Natural killer cell (primary cell): ENCODE measurements around the gene LNPEP. TPM values are rescaled to one million over a fixed set of nuclear protein-coding genes. Genes with fewer than 3 reads are reported as not detected.

Experiments
- ATAC-seq, 3 donors: fragments of 150-1000 bp in 2 of 3; fragments of 200-7000 bp in 1 of 3; cut with Tn5 transposase; 1 replicate in 1 of 3; 2 replicates in 2 of 3; pipeline ENCODE4 v1.10.0; 2021; ENCODE audit warnings: mild to moderate bottlenecking in 2 of 3, moderate library complexity in 2 of 3
- DNase-seq, 2 donors: peaks; one replicate each; pipeline versions ENCODE4 v3.0.0 to v3.0.0-alpha.2; 2013 to 2021; ENCODE audit warnings: mixed read lengths in 1 of 2
- H3K27ac ChIP-seq: one replicate; pipeline ENCODE4 v1.5.1; 2013; ENCODE audit warnings: mild to moderate bottlenecking, low read length
- H3K27me3 ChIP-seq: one replicate; pipeline ENCODE4 v1.6.1; 2013; ENCODE audit warnings: low read length; ENCODE audit not compliant: control insufficient read depth, insufficient read depth
- H3K36me3 ChIP-seq: one replicate; pipeline ENCODE4 v1.6.1; 2013; ENCODE audit warnings: low read length; ENCODE audit not compliant: control insufficient read depth, insufficient read depth
- H3K4me1 ChIP-seq: one replicate; pipeline ENCODE4 v1.6.1; 2013; ENCODE audit warnings: low read length; ENCODE audit not compliant: control insufficient read depth, insufficient read depth
- H3K4me3 ChIP-seq: one replicate; pipeline ENCODE4 v1.5.1; 2013; ENCODE audit warnings: low read length
- H3K9me3 ChIP-seq: one replicate; pipeline ENCODE4 v1.6.1; 2013; ENCODE audit warnings: low read length; ENCODE audit not compliant: control insufficient read depth, insufficient read depth
- H3K27ac Mint-ChIP-seq, 2 donors: one replicate each; pipeline ENCODE4 v1.8.0; 2022; ENCODE audit warnings: mild to moderate bottlenecking in 2 of 2, mixed read lengths in 2 of 2, moderate library complexity in 1 of 2
- H3K27me3 Mint-ChIP-seq, 2 donors: one replicate each; pipeline ENCODE4 v1.8.0; 2022; ENCODE audit warnings: low read depth in 2 of 2, mixed read lengths in 2 of 2
- H3K36me3 Mint-ChIP-seq: one replicate; pipeline ENCODE4 v1.8.0; 2022; ENCODE audit warnings: mixed read lengths
- H3K4me1 Mint-ChIP-seq, 2 donors: one replicate each; pipeline ENCODE4 v1.8.0; 2022; ENCODE audit warnings: mixed read lengths in 2 of 2
- H3K4me3 Mint-ChIP-seq: one replicate; pipeline ENCODE4 v1.8.0; 2022; ENCODE audit warnings: mild to moderate bottlenecking, moderate library complexity, mixed read lengths
- H3K9me3 Mint-ChIP-seq, 2 donors: one replicate each; pipeline ENCODE4 v1.8.0; 2022; ENCODE audit warnings: mixed read lengths in 2 of 2
- CTCF ChIP-seq: fragments of 200-600 bp; IDR thresholded peaks from one replicate; pipeline ENCODE4 v1.8.0; 2022; ENCODE audit warnings: antibody characterized with exemption
- WGBS: methylation state at CpG from one replicate; pipeline ENCODE4 v1.1.7; 2013; ENCODE audit warnings: missing lambda C conversion rate; ENCODE audit not compliant: insufficient coverage; 5-methylcytosine and 5-hydroxymethylcytosine counted together
- intact Hi-C: fragments of 100-400 bp; cut with micrococcal nuclease; formaldehyde crosslinking; loops from one replicate; pipeline ENCODE4 v1.14.2; 2022
- total RNA-seq, 4 donors: library from RNA; stranded (reverse); fragments of 120-200 nt in 1 of 4; gene quantifications; one replicate each; pipeline versions ENCODE4 v1.2.3 to v1.2.4, GENCODE V29; 2013 to 2022

The LNPEP gene
- total RNA-seq, 3 donors from 2014 or later (not counting 1 experiment from before 2014, with no cell fraction given), result 126 to 162 (median 135) TPM

GRCh38 chr5:96967400-96967799 lies 31.5 kb downstream of the LNPEP start:
- Mint-ChIP-seq H3K4me3 (no peak overlapping the region), H3K27ac (peak overlapping the region; percentile 48 to 94)

GRCh38 chr5:96968074-96968473 lies 32.2 kb downstream of the LNPEP start:
- H3K27me3 ChIP-seq, result no peaks in the 10 kb centered on the region
- intact Hi-C loops, result no loop called here
- no peaks in the 10 kb centered on the region for H3K27me3 Mint-ChIP-seq
- no peak overlapping the region for H3K27ac ChIP-seq
- H3K4me3 Mint-ChIP-seq, result no peak overlapping the region
- ATAC-seq (no peak), DNase-seq (no peak)
- H3K4me1 ChIP-seq, result peaks cover 18% of the 10 kb centered on the region
- H3K27ac Mint-ChIP-seq, result peak overlapping the region; percentile 48 to 94
- no peaks in the 10 kb centered on the region for H3K36me3 Mint-ChIP-seq
- peaks cover 76 to 86% of the 10 kb centered on the region in 2 donors for H3K4me1 Mint-ChIP-seq
- 93% methylated on average over 1 of the region's 1 CpG for WGBS
- no peak overlapping the region for H3K4me3 ChIP-seq
- H3K9me3 Mint-ChIP-seq, result no peaks in the 10 kb centered on the region
- H3K9me3 ChIP-seq, result no peaks in the 10 kb centered on the region
- H3K36me3 ChIP-seq, result peaks cover 5% of the 10 kb centered on the region
- no peak for TF ChIP-seq CTCF

More at GRCh38 chr5:96967400-96967799, 31.5 kb downstream of the LNPEP start:
- peaks cover 18% of the 10 kb centered on the region for H3K4me1 ChIP-seq
- peaks cover 5% of the 10 kb centered on the region for H3K36me3 ChIP-seq
- WGBS, result no CpG with 5 or more reads among the region's 1 CpG
- TF ChIP-seq CTCF, result no peak
- no peak for ATAC-seq
- Mint-ChIP-seq H3K36me3 (no peaks in the 10 kb centered on the region), H3K9me3 (no peaks in the 10 kb centered on the region), H3K4me1 (peaks cover 75 to 86% of the 10 kb centered on the region in 2 donors), H3K27me3 (no peaks in the 10 kb centered on the region)
- intact Hi-C loops, result no loop called here
- H3K4me3 ChIP-seq, result no peak overlapping the region
- no peaks in the 10 kb centered on the region for H3K27me3 ChIP-seq
- H3K9me3 ChIP-seq, result no peaks in the 10 kb centered on the region
- H3K27ac ChIP-seq, result no peak overlapping the region
- DNase-seq, result no peak

- Histone ChIP-seq H3K27me3 (no peaks in the 10 kb centered on the region), H3K4me1 (peaks cover 17% of the 10 kb centered on the region), H3K9me3 (no peaks in the 10 kb centered on the region), H3K4me3 (no peak overlapping the region), H3K27ac (peak overlapping the region; percentile 38), H3K36me3 (peaks cover 5% of the 10 kb centered on the region)
- 83% methylated on average over 2 of the region's 2 CpGs for WGBS
- Mint-ChIP-seq H3K9me3 (no peaks in the 10 kb centered on the region), H3K27ac (peak overlapping the region; percentile 29 to 94), H3K27me3 (no peaks in the 10 kb centered on the region), H3K36me3 (no peaks in the 10 kb centered on the region), H3K4me1 (peaks cover 72 to 83% of the 10 kb centered on the region in 2 donors), H3K4me3 (no peak overlapping the region)
- no peak for TF ChIP-seq CTCF
- intact Hi-C loops, result no loop called here
- no peak for ATAC-seq
- DNase-seq, result no peak
Measured at GRCh38 chr5:96968614-96969013, 32.7 kb downstream of the LNPEP start.

- H3K27me3 ChIP-seq, result no peaks in the 10 kb centered on the region
- intact Hi-C loops, result no loop called here
- WGBS, result 61% methylated on average over 2 of the region's 2 CpGs
- Mint-ChIP-seq H3K27me3 (no peaks in the 10 kb centered on the region), H3K4me3 (no peak overlapping the region), H3K4me1 (peaks cover 73 to 83% of the 10 kb centered on the region in 2 donors), H3K36me3 (no peaks in the 10 kb centered on the region), H3K9me3 (no peaks in the 10 kb centered on the region), H3K27ac (peak overlapping the region; percentile 85 to 94)
- no peak overlapping the region for H3K4me3 ChIP-seq
- no peak overlapping the region for H3K27ac ChIP-seq
- peaks cover 5% of the 10 kb centered on the region for H3K36me3 ChIP-seq
- ATAC-seq (no peak), DNase-seq (no peak)
- TF ChIP-seq CTCF, result no peak
- no peaks in the 10 kb centered on the region for H3K9me3 ChIP-seq
- H3K4me1 ChIP-seq, result peaks cover 23% of the 10 kb centered on the region
Measured at GRCh38 chr5:96969366-96969765, 33.5 kb downstream of the LNPEP start.
